Osteocyte (in vitro differentiated cells): ENCODE data around the gene NFYB. TPM values are rescaled to one million over a fixed set of nuclear protein-coding genes. Genes with fewer than 3 reads are reported as not detected.

Experiments used
- DNase-seq: peaks from one replicate; pipeline ENCODE4 v3.0.0; 2021; ENCODE audit warnings: mixed read lengths; ENCODE audit not compliant: unreplicated experiment; ENCODE audit errors: extremely low spot score
- H3K27ac Mint-ChIP-seq: one replicate; pipeline ENCODE4 v1.8.0; 2021; ENCODE audit warnings: mild to moderate bottlenecking, mixed read lengths; ENCODE audit not compliant: unreplicated experiment
- H3K27me3 Mint-ChIP-seq: one replicate; pipeline ENCODE4 v1.8.0; 2021; ENCODE audit warnings: mixed read lengths; ENCODE audit not compliant: unreplicated experiment
- H3K36me3 Mint-ChIP-seq: one replicate; pipeline ENCODE4 v1.8.0; 2021; ENCODE audit warnings: mixed read lengths; ENCODE audit not compliant: unreplicated experiment
- H3K4me1 Mint-ChIP-seq: one replicate; pipeline ENCODE4 v1.8.0; 2021; ENCODE audit warnings: mixed read lengths; ENCODE audit not compliant: unreplicated experiment
- H3K4me3 Mint-ChIP-seq: one replicate; pipeline ENCODE4 v1.8.0; 2021; ENCODE audit warnings: mild to moderate bottlenecking, moderate library complexity, mixed read lengths; ENCODE audit not compliant: unreplicated experiment
- H3K9me3 Mint-ChIP-seq: one replicate; pipeline ENCODE4 v1.8.0; 2021; ENCODE audit warnings: mixed read lengths; ENCODE audit not compliant: unreplicated experiment
- total RNA-seq: library from RNA; stranded (reverse); gene quantifications from 2 replicates; pipeline ENCODE4 v1.2.1, GENCODE V29; 2021
- TF ChIP-seq, protein P1 (sequence below): fragments of 200-600 bp; sonication (generic); IDR thresholded peaks from 2 replicates; pipeline ENCODE4 v1.5.0; 2021; ENCODE audit warnings: antibody characterized with exemption, mild to moderate bottlenecking, moderate library complexity

Gene NFYB
- total RNA-seq, 1 donor from 2014 or later = 25.2 TPM

DNA sequence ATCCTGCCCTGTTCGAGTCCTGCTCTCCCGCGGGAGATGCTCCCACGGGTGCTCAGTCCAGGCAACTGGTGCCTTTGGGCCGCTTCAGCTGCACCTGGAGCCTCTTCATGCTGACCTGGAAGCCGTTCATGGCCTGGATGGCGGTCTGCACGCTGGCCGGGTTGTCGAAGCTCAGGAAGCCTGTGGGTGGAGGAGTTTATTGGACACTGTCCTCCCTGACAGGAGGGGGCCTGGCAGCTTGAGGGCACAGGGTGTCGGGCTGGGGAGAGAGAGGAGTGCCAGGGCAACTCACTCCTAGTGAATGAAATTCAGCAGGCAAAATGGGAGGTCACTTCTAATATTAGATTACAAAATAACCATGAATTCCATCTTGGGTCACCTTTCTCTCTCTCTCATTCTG, 9.3 kb upstream of the NFYB start:
- no peak for DNase-seq
- H3K27me3 Mint-ChIP-seq = peaks cover 17% of the 10 kb centered on the region
- H3K4me1 Mint-ChIP-seq = no peaks in the 10 kb centered on the region
- H3K36me3 Mint-ChIP-seq = no peaks in the 10 kb centered on the region
- TF ChIP-seq, protein P1, sequence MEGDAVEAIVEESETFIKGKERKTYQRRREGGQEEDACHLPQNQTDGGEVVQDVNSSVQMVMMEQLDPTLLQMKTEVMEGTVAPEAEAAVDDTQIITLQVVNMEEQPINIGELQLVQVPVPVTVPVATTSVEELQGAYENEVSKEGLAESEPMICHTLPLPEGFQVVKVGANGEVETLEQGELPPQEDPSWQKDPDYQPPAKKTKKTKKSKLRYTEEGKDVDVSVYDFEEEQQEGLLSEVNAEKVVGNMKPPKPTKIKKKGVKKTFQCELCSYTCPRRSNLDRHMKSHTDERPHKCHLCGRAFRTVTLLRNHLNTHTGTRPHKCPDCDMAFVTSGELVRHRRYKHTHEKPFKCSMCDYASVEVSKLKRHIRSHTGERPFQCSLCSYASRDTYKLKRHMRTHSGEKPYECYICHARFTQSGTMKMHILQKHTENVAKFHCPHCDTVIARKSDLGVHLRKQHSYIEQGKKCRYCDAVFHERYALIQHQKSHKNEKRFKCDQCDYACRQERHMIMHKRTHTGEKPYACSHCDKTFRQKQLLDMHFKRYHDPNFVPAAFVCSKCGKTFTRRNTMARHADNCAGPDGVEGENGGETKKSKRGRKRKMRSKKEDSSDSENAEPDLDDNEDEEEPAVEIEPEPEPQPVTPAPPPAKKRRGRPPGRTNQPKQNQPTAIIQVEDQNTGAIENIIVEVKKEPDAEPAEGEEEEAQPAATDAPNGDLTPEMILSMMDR = no peak
- H3K27ac Mint-ChIP-seq = no peak overlapping the region
- no peak overlapping the region for H3K4me3 Mint-ChIP-seq
- no peaks in the 10 kb centered on the region for H3K9me3 Mint-ChIP-seq

DNA sequence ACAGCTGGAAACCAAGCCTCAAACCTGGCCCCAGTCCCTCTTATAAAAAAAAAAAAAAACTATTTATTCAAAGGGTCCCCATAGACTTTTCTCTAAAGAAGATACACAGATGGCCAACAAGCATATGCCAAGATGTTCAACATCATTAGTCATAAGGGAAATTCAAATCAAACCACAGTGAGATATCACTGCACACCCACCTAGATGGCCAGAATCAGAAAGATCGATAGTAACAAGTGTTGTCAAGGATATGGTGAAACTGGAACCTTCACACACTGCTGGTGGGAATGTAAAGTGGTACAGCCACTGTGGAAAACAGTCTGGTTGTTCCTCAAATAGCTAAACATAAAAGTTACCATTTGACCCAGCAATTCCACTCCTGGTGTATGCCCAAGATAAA, 5.9 kb upstream of the NFYB start:
- DNase-seq = no peak
- H3K4me3 Mint-ChIP-seq = no peak overlapping the region
- H3K36me3 Mint-ChIP-seq = no peaks in the 10 kb centered on the region
- TF ChIP-seq, protein P1 = no peak
- peaks cover 2% of the 10 kb centered on the region for H3K4me1 Mint-ChIP-seq
- peaks cover 6% of the 10 kb centered on the region for H3K27me3 Mint-ChIP-seq
- no peaks in the 10 kb centered on the region for H3K9me3 Mint-ChIP-seq
- no peak overlapping the region for H3K27ac Mint-ChIP-seq

DNA sequence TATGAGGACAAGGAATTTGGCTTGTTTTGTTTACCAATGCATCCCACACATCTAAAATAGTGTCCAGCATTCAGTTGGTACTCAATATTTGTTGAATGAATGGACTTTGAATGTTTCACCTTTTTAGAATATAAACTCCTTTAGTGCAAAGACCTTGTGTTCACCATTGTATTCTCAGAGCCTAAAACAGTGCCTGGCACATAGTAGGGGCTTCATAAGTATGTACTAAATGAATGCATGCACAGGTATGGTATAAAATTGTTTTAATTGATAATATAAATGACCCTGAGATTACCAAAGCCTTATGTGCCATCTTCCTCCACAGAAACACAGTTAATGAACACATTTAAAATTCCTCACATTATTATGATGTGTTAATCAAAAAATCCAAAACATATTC, 5.0 kb upstream of the NFYB start:
- no peak for DNase-seq
- Mint-ChIP-seq H3K27me3 (peaks cover 3% of the 10 kb centered on the region), H3K4me3 (no peak overlapping the region), H3K4me1 (peaks cover 8% of the 10 kb centered on the region), H3K36me3 (no peaks in the 10 kb centered on the region), H3K9me3 (no peaks in the 10 kb centered on the region), H3K27ac (no peak overlapping the region)
- TF ChIP-seq, protein P1 = no peak

DNA sequence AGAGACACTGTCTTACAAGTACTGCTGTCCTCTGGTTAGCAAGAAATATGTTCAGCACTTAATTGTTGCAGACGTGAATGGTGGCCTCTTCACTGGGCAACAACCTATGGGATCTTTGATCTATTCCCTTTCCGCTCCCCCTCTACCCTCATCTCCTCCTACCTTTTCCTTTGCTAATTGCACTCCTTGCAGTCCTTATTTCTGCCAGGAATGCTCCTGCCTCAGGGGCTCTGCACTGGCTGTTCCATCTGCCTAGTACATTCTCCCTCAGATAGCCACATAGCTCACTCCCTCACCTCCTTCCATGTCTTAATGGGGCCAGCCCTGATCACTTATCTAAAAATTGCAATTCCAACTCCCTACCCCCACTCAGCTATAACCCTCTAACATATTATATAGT, 4.5 kb upstream of the NFYB start:
- Mint-ChIP-seq H3K27ac (no peak overlapping the region), H3K4me1 (peaks cover 8% of the 10 kb centered on the region), H3K9me3 (no peaks in the 10 kb centered on the region), H3K36me3 (no peaks in the 10 kb centered on the region), H3K4me3 (no peak overlapping the region), H3K27me3 (peaks cover 3% of the 10 kb centered on the region)
- DNase-seq = no peak
- TF ChIP-seq, protein P1 = no peak

DNA sequence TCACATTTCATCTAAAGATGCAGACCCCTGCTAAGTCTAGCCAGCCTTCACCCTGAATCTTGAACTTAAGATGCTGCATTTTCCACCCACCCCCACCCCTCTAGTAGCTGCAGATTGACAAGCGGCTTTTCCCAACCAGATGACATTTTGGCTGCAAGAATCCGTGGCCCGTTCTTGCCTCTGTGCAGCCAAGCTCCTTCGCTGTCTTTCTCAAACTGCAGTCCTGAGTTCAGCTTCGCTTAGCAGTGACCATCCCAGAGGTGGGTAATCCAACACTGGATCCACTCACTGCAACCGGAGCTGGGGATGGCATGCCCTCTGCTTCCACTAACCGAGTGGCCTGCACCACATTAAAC, 765 bp upstream of the NFYB start:
- no peak for DNase-seq

More for the DNA sequence above, 765 bp upstream of the NFYB start:
- Mint-ChIP-seq H3K27ac (peak overlapping the region; percentile 62), H3K4me3 (peak overlapping the region; percentile 59), H3K4me1 (peaks cover 23% of the 10 kb centered on the region), H3K27me3 (no peaks in the 10 kb centered on the region), H3K36me3 (no peaks in the 10 kb centered on the region), H3K9me3 (no peaks in the 10 kb centered on the region)
- TF ChIP-seq, protein P1 = no peak
